ENCODE measurements around the gene ZNF587.
"Not testable (repeated sequence)": the region's sequence is repeated elsewhere in the genome, so short reads cannot be mapped to it uniquely, and the experiment has no call there.

DNA sequence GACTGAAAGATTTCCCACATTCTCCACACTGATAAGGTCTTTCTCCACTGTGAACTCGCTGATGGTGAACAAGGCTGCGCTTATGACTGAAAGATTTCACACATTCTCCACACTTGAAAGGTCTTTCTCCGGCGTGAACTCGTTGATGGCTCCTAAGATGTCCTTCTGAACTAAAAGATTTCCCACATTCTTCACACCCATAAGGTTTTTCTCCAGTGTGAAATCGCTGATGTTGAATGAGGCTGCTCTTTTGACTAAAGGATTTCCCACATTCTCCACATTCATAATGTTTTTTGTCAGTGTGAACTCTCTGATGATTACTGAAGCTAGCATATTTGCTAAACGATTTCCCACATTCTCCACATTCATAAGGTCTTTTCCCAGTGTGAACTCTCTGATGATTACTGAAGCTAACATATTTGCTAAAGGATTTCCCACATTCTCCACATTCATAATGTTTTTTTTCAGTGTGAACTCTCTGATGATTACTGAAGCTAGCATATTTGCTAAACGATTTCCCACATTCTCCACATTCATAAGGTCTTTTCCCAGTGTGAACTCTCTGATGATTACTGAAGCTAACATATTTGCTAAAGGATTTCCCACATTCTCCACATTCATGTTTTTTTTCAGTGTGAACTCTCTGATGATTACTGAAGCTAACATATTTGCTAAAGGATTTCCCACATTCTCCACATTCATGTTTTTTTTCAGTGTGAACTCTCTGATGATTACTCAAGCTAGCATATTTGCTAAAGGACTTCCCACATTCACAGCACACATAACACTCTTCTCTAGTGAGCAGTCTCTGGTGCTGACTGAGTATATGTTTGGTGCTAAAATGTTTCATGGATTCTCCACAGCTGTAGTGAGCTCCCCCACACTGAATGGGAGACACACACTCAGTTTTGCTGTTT is 24.5 kb downstream of the ZNF587 start:
- TF ChIP-seq CTCF, POLR2A (IDR thresholded peaks at IDR 0.05): not testable (repeated sequence)

Data from adrenal gland (tissue), 5 donors.